Measurements from ENCODE around the gene SNAPC1. TPM values are rescaled to one million over a fixed set of nuclear protein-coding genes. Genes with fewer than 3 reads are reported as not detected.

The SNAPC1 gene
- total RNA-seq, 1 donor from 2014 or later: 27.8 TPM

- TF ChIP-seq CTCF (IDR thresholded peaks at IDR 0.05) (no peak), EZH2 (IDR thresholded peaks at IDR 0.05) (no peak), EZH2phosphoT487 (IDR thresholded peaks at IDR 0.05) (no peak)
- Mint-ChIP-seq H3K9me3 (no peaks in the 10 kb centered on the region), H3K27ac (no peak overlapping the region)
Measured at GRCh38 chr14:61720741-61721140, 41.5 kb upstream of the SNAPC1 start.

GRCh38 chr14:61724133-61724532 is 38.1 kb upstream of the SNAPC1 start:
- no peak overlapping the region for H2AFZ ChIP-seq (replicated peaks)
- no peaks in the 10 kb centered on the region for H3K9me3 ChIP-seq (ENCODE audit: low read depth)
- H3K27me3 Mint-ChIP-seq (ENCODE audit: insufficient read depth, low read depth): no peaks in the 10 kb centered on the region
- peaks cover 2% of the 10 kb centered on the region for H3K4me1 Mint-ChIP-seq
- H3K27ac ChIP-seq: no peak overlapping the region
- peaks cover 1% of the 10 kb centered on the region for H3K4me1 ChIP-seq
- no peaks in the 10 kb centered on the region for H3K27me3 ChIP-seq
- H3K4me3 Mint-ChIP-seq: no peak overlapping the region
- peaks cover 31% of the 10 kb centered on the region for H3K36me3 Mint-ChIP-seq
- H4K20me1 ChIP-seq (ENCODE audit: low read depth): peaks cover 58% of the 10 kb centered on the region
- H3K4me3 ChIP-seq: no peak overlapping the region
- no peak overlapping the region for H3K9ac ChIP-seq
- no peak overlapping the region for H3K27ac Mint-ChIP-seq
- H3K9me3 Mint-ChIP-seq: no peaks in the 10 kb centered on the region
- no peak for DNase-seq (ENCODE audit: low spot score)
- H3F3A ChIP-seq (ENCODE audit: low read depth): peaks cover 9% of the 10 kb centered on the region
- peaks cover 87% of the 10 kb centered on the region for H3K79me2 ChIP-seq (ENCODE audit: low read depth)
- TF ChIP-seq EZH2 (IDR thresholded peaks at IDR 0.05) (no peak), EZH2phosphoT487 (IDR thresholded peaks at IDR 0.05) (no peak), CTCF (IDR thresholded peaks at IDR 0.05) (no peak)
- H3K36me3 ChIP-seq: peaks cover 26% of the 10 kb centered on the region
- H3K4me2 ChIP-seq: no peak overlapping the region

More at GRCh38 chr14:61720741-61721140, 41.5 kb upstream of the SNAPC1 start:
- Mint-ChIP-seq H3K4me3 (no peak overlapping the region), H3K27me3 (ENCODE audit: insufficient read depth, low read depth) (no peaks in the 10 kb centered on the region), H3K4me1 (peaks cover 10% of the 10 kb centered on the region), H3K36me3 (peaks cover 15% of the 10 kb centered on the region)
- Histone ChIP-seq H3K27me3 (no peaks in the 10 kb centered on the region), H3K4me3 (no peak overlapping the region), H3K4me2 (no peak overlapping the region), H3K9ac (no peak overlapping the region), H3K36me3 (peaks cover 18% of the 10 kb centered on the region), H3F3A (ENCODE audit: low read depth) (peaks cover 12% of the 10 kb centered on the region), H3K79me2 (ENCODE audit: low read depth) (peaks cover 100% of the 10 kb centered on the region), H3K4me1 (peaks cover 26% of the 10 kb centered on the region), H4K20me1 (ENCODE audit: low read depth) (peaks cover 83% of the 10 kb centered on the region), H2AFZ (replicated peaks) (no peak overlapping the region), H3K9me3 (ENCODE audit: low read depth) (no peaks in the 10 kb centered on the region), H3K27ac (no peak overlapping the region)
- DNase-seq (ENCODE audit: low spot score): no peak

- Histone ChIP-seq H3K4me2 (no peak overlapping the region), H3F3A (ENCODE audit: low read depth) (peaks cover 5% of the 10 kb centered on the region), H3K4me3 (no peak overlapping the region), H3K27ac (no peak overlapping the region), H3K27me3 (no peaks in the 10 kb centered on the region), H2AFZ (replicated peaks) (no peak overlapping the region), H3K36me3 (peaks cover 19% of the 10 kb centered on the region), H3K9me3 (ENCODE audit: low read depth) (no peaks in the 10 kb centered on the region), H3K9ac (no peak overlapping the region), H3K79me2 (ENCODE audit: low read depth) (peaks cover 74% of the 10 kb centered on the region), H4K20me1 (ENCODE audit: low read depth) (peaks cover 29% of the 10 kb centered on the region), H3K4me1 (no peaks in the 10 kb centered on the region)
- Mint-ChIP-seq H3K9me3 (no peaks in the 10 kb centered on the region), H3K4me1 (no peaks in the 10 kb centered on the region), H3K36me3 (peaks cover 39% of the 10 kb centered on the region), H3K27me3 (ENCODE audit: insufficient read depth, low read depth) (no peaks in the 10 kb centered on the region), H3K27ac (no peak overlapping the region), H3K4me3 (no peak overlapping the region)
- TF ChIP-seq CTCF (IDR thresholded peaks at IDR 0.05): no peak
- no peak for TF ChIP-seq EZH2 (IDR thresholded peaks at IDR 0.05)
- TF ChIP-seq EZH2phosphoT487 (IDR thresholded peaks at IDR 0.05): no peak
- no peak for DNase-seq (ENCODE audit: low spot score)
Measured at GRCh38 chr14:61726778-61727658, 35.2 kb upstream of the SNAPC1 start.

Data from neural progenitor cell (in vitro differentiated cells).